ENCODE measurements around the gene DDX39B. TPM values are rescaled to one million over a fixed set of nuclear protein-coding genes. Genes with fewer than 3 reads are reported as not detected.
A peak's percentile ranks its signal among the peaks of the same experiment; 100 is the strongest.

The DDX39B gene
- total RNA-seq, 3 donors from 2014 or later (not counting 1 experiment from before 2014, with no cell fraction given) = 506 to 571 (median 534) TPM

- H3K9me3 Mint-ChIP-seq = no peaks in the 10 kb centered on the region
- Histone ChIP-seq H3K27ac (ENCODE audit: low read length) (no peak overlapping the region), H3K9me3 (ENCODE audit: control insufficient read depth, insufficient read depth, low read length) (no peaks in the 10 kb centered on the region), H3K36me3 (ENCODE audit: control insufficient read depth, insufficient read depth, low read length) (no peaks in the 10 kb centered on the region), H3K4me1 (ENCODE audit: control insufficient read depth, insufficient read depth, low read length) (peaks cover 82% of the 10 kb centered on the region), H3K4me3 (ENCODE audit: low read length) (no peak overlapping the region), H3K27me3 (ENCODE audit: control insufficient read depth, insufficient read depth, low read length) (no peaks in the 10 kb centered on the region)
- intact Hi-C loops (cut with micrococcal nuclease) = no loop called here
- TF ChIP-seq CTCF (IDR thresholded peaks at IDR 0.05) = no peak
- no peaks in the 10 kb centered on the region for H3K36me3 Mint-ChIP-seq
- H3K27ac Mint-ChIP-seq = peak overlapping the region; percentile 61 to 95
- H3K4me1 Mint-ChIP-seq = peaks cover 51 to 66% of the 10 kb centered on the region in 2 donors
- no peak overlapping the region for H3K4me3 Mint-ChIP-seq
- DNase-seq = no peak
- no peak for ATAC-seq
- H3K27me3 Mint-ChIP-seq (ENCODE audit: low read depth in 2 of 2) = no peaks in the 10 kb centered on the region
- no CpG with 5 or more reads among the region's 1 CpG for WGBS (ENCODE audit: insufficient coverage)
These were observed 28.2 kb upstream of the DDX39B start for GRCh38 chr6:31569861-31570536.

- intact Hi-C loops (cut with micrococcal nuclease) = loop anchor here (1.0 kb wide), 1 partner anchor 8 kb away; no protein-coding TSS in a partner anchor
- H3K27me3 ChIP-seq (ENCODE audit: control insufficient read depth, insufficient read depth, low read length) = no peaks in the 10 kb centered on the region
- H3K27me3 Mint-ChIP-seq (ENCODE audit: low read depth in 2 of 2) = no peaks in the 10 kb centered on the region
- no peaks in the 10 kb centered on the region for H3K9me3 ChIP-seq (ENCODE audit: control insufficient read depth, insufficient read depth, low read length)
- peak; percentile 72 to 86 (median 85) for ATAC-seq
- peak overlapping the region; percentile 95 for H3K27ac Mint-ChIP-seq
- no peaks in the 10 kb centered on the region for H3K36me3 Mint-ChIP-seq
- WGBS (ENCODE audit: insufficient coverage) = 0% methylated on average over 3 of the region's 3 CpGs
- H3K9me3 Mint-ChIP-seq = no peaks in the 10 kb centered on the region
- peaks cover 41 to 55% of the 10 kb centered on the region in 2 donors for H3K4me1 Mint-ChIP-seq
- no peak for TF ChIP-seq CTCF (IDR thresholded peaks at IDR 0.05)
- H3K36me3 ChIP-seq (ENCODE audit: control insufficient read depth, insufficient read depth, low read length) = no peaks in the 10 kb centered on the region
- H3K4me1 ChIP-seq (ENCODE audit: control insufficient read depth, insufficient read depth, low read length) = peaks cover 67% of the 10 kb centered on the region
- peak overlapping the region; percentile 75 for H3K27ac ChIP-seq (ENCODE audit: low read length)
- peak in 1 of 2 donors; percentile 95 for DNase-seq
- H3K4me3 Mint-ChIP-seq = peak overlapping the region; percentile 78
- H3K4me3 ChIP-seq (ENCODE audit: low read length) = no peak overlapping the region
These were observed 26.7 kb upstream of the DDX39B start for GRCh38 chr6:31568537-31568961.

- WGBS (ENCODE audit: insufficient coverage) = 42% methylated on average over 9 of the region's 9 CpGs
- intact Hi-C loops (cut with micrococcal nuclease) = loop anchor here (1.0 kb wide), 1 partner anchor 7 kb away; no protein-coding TSS in a partner anchor
- Mint-ChIP-seq H3K4me1 (peaks cover 35 to 53% of the 10 kb centered on the region in 2 donors), H3K27me3 (ENCODE audit: low read depth in 2 of 2) (no peaks in the 10 kb centered on the region), H3K27ac (peak overlapping the region; percentile 95), H3K36me3 (no peaks in the 10 kb centered on the region), H3K4me3 (peak overlapping the region; percentile 78), H3K9me3 (no peaks in the 10 kb centered on the region)
- Histone ChIP-seq H3K9me3 (ENCODE audit: control insufficient read depth, insufficient read depth, low read length) (no peaks in the 10 kb centered on the region), H3K27ac (ENCODE audit: low read length) (peak overlapping the region; percentile 75), H3K36me3 (ENCODE audit: control insufficient read depth, insufficient read depth, low read length) (no peaks in the 10 kb centered on the region), H3K4me1 (ENCODE audit: control insufficient read depth, insufficient read depth, low read length) (peaks cover 62% of the 10 kb centered on the region), H3K27me3 (ENCODE audit: control insufficient read depth, insufficient read depth, low read length) (no peaks in the 10 kb centered on the region), H3K4me3 (ENCODE audit: low read length) (no peak overlapping the region)
- peak; percentile 23 to 36 (median 31) for ATAC-seq
- DNase-seq = peak in 1 of 2 donors; percentile 60
- no peak for TF ChIP-seq CTCF (IDR thresholded peaks at IDR 0.05)
These were observed 25.9 kb upstream of the DDX39B start for GRCh38 chr6:31567531-31568370.
